Measurements from ENCODE around the gene TPI1.

- no peak for TF ChIP-seq CREB5 (CRISPR knock-in tag; IDR thresholded peaks at IDR 0.05; ENCODE audit: low read depth)
- no peak for TF ChIP-seq ZNF70 (CRISPR knock-in tag; IDR thresholded peaks at IDR 0.05)
- no peak for TF ChIP-seq PATZ1 (CRISPR knock-in tag; IDR thresholded peaks at IDR 0.05; ENCODE audit: borderline replicate concordance)
- TF ChIP-seq CSRNP3 (CRISPR knock-in tag; IDR thresholded peaks at IDR 0.05): no peak
- TF ChIP-seq POU6F1 (CRISPR knock-in tag; IDR thresholded peaks at IDR 0.05; ENCODE audit: borderline replicate concordance, low read depth): no peak
- TF ChIP-seq PPARA (CRISPR knock-in tag; IDR thresholded peaks at IDR 0.05; ENCODE audit: borderline replicate concordance): no peak
- TF ChIP-seq ARNTL (CRISPR knock-in tag; IDR thresholded peaks at IDR 0.05; ENCODE audit: borderline replicate concordance, low read depth): no peak
- TF ChIP-seq ISL1 (CRISPR knock-in tag; IDR thresholded peaks at IDR 0.05): no peak
- no peak for TF ChIP-seq CSDC2 (CRISPR knock-in tag; IDR thresholded peaks at IDR 0.05)
- no peak for TF ChIP-seq ZC3H10 (CRISPR knock-in tag; IDR thresholded peaks at IDR 0.05)
- no peak for TF ChIP-seq SNAI2 (CRISPR knock-in tag; IDR thresholded peaks at IDR 0.05)
- TF ChIP-seq OSR1 (CRISPR knock-in tag; IDR thresholded peaks at IDR 0.05): no peak
- no peak for TF ChIP-seq ZNF565 (CRISPR knock-in tag; conservative IDR thresholded peaks at IDR 0.05; ENCODE audit: low read depth)
- TF ChIP-seq TCF4 (CRISPR knock-in tag; IDR thresholded peaks at IDR 0.05; ENCODE audit: borderline replicate concordance): no peak
Measured at GRCh38 chr12:6883252-6883651, 15.9 kb downstream of the TPI1 start.

Measured in SK-N-SH treated with all-trans-retinoic acid at 6 μM for 48 hours (cell line).